CD4-positive, alpha-beta T cell treated with Interleukin-6 at 100 ng/mL for 8 hours (primary cell): ENCODE data around the gene NHEJ1.
A peak's percentile ranks its signal among the peaks of the same experiment; 100 is the strongest.

Experiments used
- DNase-seq: peaks from one replicate; pipeline ENCODE4 v3.0.0-alpha.2; 2020; ENCODE audit warnings: mixed read lengths, low spot score

The NHEJ1 gene

GRCh38 chr2:219167997-219168396 lies 7.4 kb upstream of the NHEJ1 start:
- no peak for DNase-seq

GRCh38 chr2:219165058-219165911 lies 4.7 kb upstream of the NHEJ1 start:
- DNase-seq = no peak

GRCh38 chr2:219163156-219163555 lies 2.5 kb upstream of the NHEJ1 start:
- DNase-seq = no peak

GRCh38 chr2:219161097-219161496 lies 482 bp upstream of the NHEJ1 start:
- no peak for DNase-seq

- no peak for DNase-seq
Observed at GRCh38 chr2:219159771-219160185, 837 bp downstream of the NHEJ1 start.

GRCh38 chr2:219158586-219158985 lies 2.0 kb downstream of the NHEJ1 start:
- DNase-seq = no peak

GRCh38 chr2:219158025-219158424 lies 2.6 kb downstream of the NHEJ1 start:
- DNase-seq = no peak

- no peak for DNase-seq
Observed at GRCh38 chr2:219157396-219157795, 3.2 kb downstream of the NHEJ1 start.

- peak; percentile 67 for DNase-seq
Observed at GRCh38 chr2:219155054-219155644, 5.5 kb downstream of the NHEJ1 start.

- DNase-seq = no peak
Observed at GRCh38 chr2:219149667-219150066, 10.9 kb downstream of the NHEJ1 start.

GRCh38 chr2:219142329-219142728 lies 18.3 kb downstream of the NHEJ1 start:
- DNase-seq = no peak

- DNase-seq = no peak
Observed at GRCh38 chr2:219140722-219141121, 19.9 kb downstream of the NHEJ1 start.

GRCh38 chr2:219133976-219134375 lies 26.6 kb downstream of the NHEJ1 start:
- no peak for DNase-seq

GRCh38 chr2:219131744-219132143 lies 28.9 kb downstream of the NHEJ1 start:
- DNase-seq = no peak

GRCh38 chr2:219131327-219131726 lies 29.3 kb downstream of the NHEJ1 start:
- no peak for DNase-seq

GRCh38 chr2:219129589-219129988 lies 31.0 kb downstream of the NHEJ1 start:
- no peak for DNase-seq

- no peak for DNase-seq
Observed at GRCh38 chr2:219128396-219128795, 32.2 kb downstream of the NHEJ1 start.

- no peak for DNase-seq
Observed at GRCh38 chr2:219127037-219127635, 33.5 kb downstream of the NHEJ1 start.

GRCh38 chr2:219126555-219126954 lies 34.1 kb downstream of the NHEJ1 start:
- DNase-seq = no peak

- DNase-seq = no peak
Observed at GRCh38 chr2:219125886-219126270, 34.7 kb downstream of the NHEJ1 start.

- DNase-seq = no peak
Observed at GRCh38 chr2:219125225-219125885, 35.3 kb downstream of the NHEJ1 start.

GRCh38 chr2:219124381-219125110 lies 36.1 kb downstream of the NHEJ1 start:
- no peak for DNase-seq
